Nephron (organoid): ENCODE data around the gene SERTAD1.
A peak's percentile ranks its signal among the peaks of the same experiment; 100 is the strongest.

Source experiments
- H3K27ac Mint-ChIP-seq, 3 experiments: 2 replicates each; pipeline ENCODE4 v1.8.0; 2020; ENCODE audit warnings: mixed read lengths in 3 of 3, mild to moderate bottlenecking in 2 of 3, moderate library complexity in 1 of 3
- H3K27me3 Mint-ChIP-seq: 2 replicates; pipeline ENCODE4 v1.8.0; 2021; ENCODE audit warnings: low read depth, mild to moderate bottlenecking, moderate library complexity, mixed read lengths
- H3K36me3 Mint-ChIP-seq: 2 replicates; pipeline ENCODE4 v1.8.0; 2020; ENCODE audit warnings: low read depth, mixed read lengths
- H3K4me1 Mint-ChIP-seq: 2 replicates; pipeline ENCODE4 v1.8.0; 2020; ENCODE audit warnings: mixed read lengths
- H3K4me3 Mint-ChIP-seq, 3 experiments: 2 replicates each; pipeline ENCODE4 v1.8.0; 2020; ENCODE audit warnings: mild to moderate bottlenecking in 3 of 3, mixed read lengths in 3 of 3, moderate library complexity in 2 of 3
- H3K9me3 Mint-ChIP-seq: 2 replicates; pipeline ENCODE4 v1.8.0; 2020; ENCODE audit warnings: mixed read lengths
- CTCF ChIP-seq, 3 experiments: fragments of 200-600 bp; sonication (generic); IDR thresholded peaks; one replicate each; pipeline ENCODE4 v1.5.0; 2021; ENCODE audit warnings: antibody characterized with exemption in 3 of 3; ENCODE audit not compliant: unreplicated experiment in 3 of 3

The SERTAD1 gene

GRCh38 chr19:40424637-40425449 lies 949 bp downstream of the SERTAD1 start:
- Mint-ChIP-seq H3K4me3 (peak overlapping the region; percentile 95 to 99 (median 97)), H3K36me3 (peaks cover 6% of the 10 kb centered on the region), H3K27ac (peak overlapping the region; percentile 97 to 100 (median 97)), H3K4me1 (peaks cover 24% of the 10 kb centered on the region), H3K9me3 (no peaks in the 10 kb centered on the region), H3K27me3 (no peaks in the 10 kb centered on the region)
- TF ChIP-seq CTCF (IDR thresholded peaks at IDR 0.05; ENCODE audit: unreplicated experiment in 3 of 3) = no peak

GRCh38 chr19:40423938-40424337 lies 1.9 kb downstream of the SERTAD1 start:
- H3K36me3 Mint-ChIP-seq = peaks cover 6% of the 10 kb centered on the region
- peak overlapping the region; percentile 97 to 100 (median 97) for H3K27ac Mint-ChIP-seq
- H3K9me3 Mint-ChIP-seq = no peaks in the 10 kb centered on the region
- TF ChIP-seq CTCF (IDR thresholded peaks at IDR 0.05; ENCODE audit: unreplicated experiment in 3 of 3) = no peak
- peaks cover 28% of the 10 kb centered on the region for H3K4me1 Mint-ChIP-seq
- peak overlapping the region; percentile 67 to 97 (median 95) for H3K4me3 Mint-ChIP-seq
- no peaks in the 10 kb centered on the region for H3K27me3 Mint-ChIP-seq

GRCh38 chr19:40422748-40423566 lies 2.8 kb downstream of the SERTAD1 start:
- peaks cover 6% of the 10 kb centered on the region for H3K36me3 Mint-ChIP-seq
- peak overlapping the region; percentile 83 to 99 (median 98) for H3K27ac Mint-ChIP-seq
- H3K9me3 Mint-ChIP-seq = no peaks in the 10 kb centered on the region
- H3K4me3 Mint-ChIP-seq = peak overlapping the region; percentile 34 to 83 (median 78)
- no peaks in the 10 kb centered on the region for H3K27me3 Mint-ChIP-seq
- no peak for TF ChIP-seq CTCF (IDR thresholded peaks at IDR 0.05; ENCODE audit: unreplicated experiment in 3 of 3)
- H3K4me1 Mint-ChIP-seq = peaks cover 33% of the 10 kb centered on the region

DNA sequence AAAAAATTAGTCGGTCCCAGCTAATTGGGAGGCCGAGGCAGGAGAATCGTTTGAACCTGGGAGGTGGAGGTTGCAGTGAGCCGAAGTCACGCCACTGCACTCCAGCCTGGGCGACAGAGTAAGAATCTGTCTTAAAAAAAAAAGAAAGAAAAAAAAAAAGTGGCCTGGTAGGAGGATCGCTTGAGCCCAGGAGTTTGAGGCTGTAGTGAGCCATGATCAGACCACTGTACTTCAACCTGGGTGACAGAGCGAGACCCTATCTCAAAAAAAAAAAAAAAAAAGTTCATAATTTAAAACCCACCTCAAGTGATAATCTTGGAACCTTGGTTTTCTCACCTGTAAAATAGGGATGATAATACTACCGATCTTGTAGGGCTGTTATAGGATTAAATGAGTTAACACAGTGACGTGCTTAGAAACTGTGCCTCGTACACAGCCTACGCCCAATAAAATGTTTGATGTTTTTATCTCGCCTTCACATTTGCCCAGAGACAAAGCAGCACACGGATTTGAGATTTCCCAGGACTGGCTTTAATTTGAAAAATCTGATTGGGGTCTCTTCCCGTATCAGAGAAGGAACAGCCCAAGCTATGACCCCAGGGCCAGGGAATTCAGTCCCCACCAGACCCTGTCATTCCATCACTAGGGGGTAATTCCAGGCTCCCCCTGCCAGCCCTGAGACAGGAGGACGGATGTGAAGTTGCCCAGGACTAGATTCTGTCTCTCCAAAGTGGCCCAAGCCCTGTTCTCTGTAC lies 3.6 kb downstream of the SERTAD1 start:
- H3K9me3 Mint-ChIP-seq = no peaks in the 10 kb centered on the region
- no peaks in the 10 kb centered on the region for H3K27me3 Mint-ChIP-seq
- H3K4me1 Mint-ChIP-seq = peaks cover 39% of the 10 kb centered on the region
- peak overlapping the region; percentile 98 to 99 (median 99) for H3K27ac Mint-ChIP-seq
- H3K36me3 Mint-ChIP-seq = peaks cover 6% of the 10 kb centered on the region
- peak overlapping the region; percentile 34 to 83 (median 78) for H3K4me3 Mint-ChIP-seq
- TF ChIP-seq CTCF (IDR thresholded peaks at IDR 0.05; ENCODE audit: unreplicated experiment in 3 of 3) = no peak

- Mint-ChIP-seq H3K36me3 (peaks cover 6% of the 10 kb centered on the region), H3K4me3 (peak overlapping the region; percentile 79 to 86 (median 83)), H3K27me3 (no peaks in the 10 kb centered on the region), H3K27ac (peak overlapping the region; percentile 98 to 99 (median 99)), H3K9me3 (no peaks in the 10 kb centered on the region), H3K4me1 (peaks cover 41% of the 10 kb centered on the region)
- TF ChIP-seq CTCF (IDR thresholded peaks at IDR 0.05; ENCODE audit: unreplicated experiment in 3 of 3) = peak; percentile 91 to 98 (median 96)
These were observed 4.7 kb downstream of the SERTAD1 start for GRCh38 chr19:40420766-40421765.
